ENCODE measurements around the gene RNF169. TPM values are rescaled to one million over a fixed set of nuclear protein-coding genes. Genes with fewer than 3 reads are reported as not detected.

The RNF169 gene
- total and polyA plus RNA-seq, 7 donors: 3.9 to 15.9 (median 14.0) TPM

DNA sequence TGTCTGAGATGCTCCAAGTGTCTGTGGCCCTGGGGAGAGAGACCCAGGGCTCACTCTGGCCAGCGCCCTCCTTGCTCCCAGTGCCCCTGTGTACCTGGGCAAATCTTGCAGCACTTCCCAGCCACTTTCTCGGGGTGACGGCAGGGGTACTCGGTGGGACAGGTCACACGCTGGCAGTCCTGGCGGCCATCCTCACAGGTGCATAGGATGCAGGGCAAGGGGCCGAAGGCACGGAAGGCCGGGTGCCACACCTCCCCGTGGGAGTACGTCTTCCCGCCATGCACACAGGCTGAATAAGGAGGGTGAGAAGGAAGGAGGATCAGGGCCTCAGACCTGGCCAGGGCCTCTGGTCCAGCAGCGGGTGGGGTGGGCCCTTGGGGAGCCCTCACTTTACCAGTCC, 45.4 kb upstream of the RNF169 start:
- 91 to 96% (median 93%) methylated on average over 13 of the region's 13 CpGs for WGBS, 3 donors
- TF ChIP-seq CTCF (IDR thresholded peaks at IDR 0.05): no peak
- H3K27ac ChIP-seq: no peak overlapping the region
- no peak overlapping the region for H3K4me3 ChIP-seq
- no peaks in the 10 kb centered on the region for H3K36me3 ChIP-seq (ENCODE audit: insufficient read depth in 1 of 2, low read depth in 1 of 2)
- H3K4me1 ChIP-seq: no peaks in the 10 kb centered on the region
- H3K27me3 ChIP-seq (ENCODE audit: insufficient read depth in 3 of 3, low read length in 2 of 3): peaks cover 0 to 2% (median 0%) of the 10 kb centered on the region in 3 donors
- DNase-seq (no peak), ATAC-seq (no peak)
- H3K9me3 ChIP-seq: no peaks in the 10 kb centered on the region
- intact Hi-C loops (cut with DNase I): no loop called here

- ATAC-seq: no peak
- 96 to 98% (median 98%) methylated on average over 3 of the region's 3 CpGs for WGBS, 3 donors
These were observed 41.5 kb upstream of the RNF169 start for GRCh38 chr11:74707182-74707581.

DNA sequence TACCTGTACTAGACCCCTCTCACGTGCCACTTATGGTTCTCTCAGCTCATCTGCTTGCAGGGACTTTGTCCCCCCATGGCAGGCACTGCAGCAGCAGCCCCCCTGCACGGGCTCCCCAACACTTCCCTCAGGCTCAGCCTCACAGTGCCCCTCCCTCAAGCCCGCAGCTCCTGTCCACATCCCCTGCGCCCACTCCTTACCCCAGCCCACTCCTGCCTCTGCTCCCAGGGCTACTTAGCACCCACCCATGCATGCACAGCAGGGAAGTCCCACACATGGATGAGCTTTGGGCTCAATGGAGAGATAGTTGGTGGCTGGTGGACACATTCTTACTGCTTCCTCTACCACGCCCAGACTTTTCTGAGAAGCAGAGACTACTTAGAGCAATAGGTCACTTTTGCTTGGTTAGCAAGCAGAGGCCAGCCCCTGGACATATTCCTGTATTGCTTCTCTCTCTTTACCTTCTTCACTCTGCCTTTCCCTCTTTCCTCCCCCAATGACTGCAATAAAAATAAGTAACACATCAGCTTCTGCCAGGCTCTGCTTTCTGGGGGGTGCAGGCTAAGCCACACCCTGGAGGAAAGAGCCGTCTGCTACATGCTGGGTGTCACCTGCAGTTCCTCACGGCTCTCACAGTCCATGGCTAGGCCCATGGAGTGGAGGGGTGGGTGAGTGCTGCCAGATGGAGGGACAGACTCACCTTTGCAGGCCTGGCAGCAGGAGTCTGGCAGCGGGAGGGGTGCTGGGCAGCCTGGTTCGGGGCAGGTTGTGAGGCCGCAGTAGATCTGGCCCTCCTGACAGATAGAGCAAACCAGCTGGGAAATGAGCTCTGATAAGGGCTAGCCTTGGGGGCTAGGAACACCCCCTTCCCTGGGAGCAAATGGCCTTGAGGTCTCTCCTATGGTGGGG, 40.8 kb upstream of the RNF169 start:
- intact Hi-C loops (cut with DNase I): no loop called here
- no peak for DNase-seq
- no peak for ATAC-seq

More at GRCh38 chr11:74707182-74707581, 41.5 kb upstream of the RNF169 start:
- DNase-seq: no peak
- intact Hi-C loops (cut with DNase I): no loop called here
- Histone ChIP-seq H3K4me3 (no peak overlapping the region), H3K9me3 (no peaks in the 10 kb centered on the region), H3K27me3 (ENCODE audit: insufficient read depth in 3 of 3, low read length in 2 of 3) (peaks cover 0 to 2% (median 0%) of the 10 kb centered on the region in 3 donors), H3K4me1 (no peaks in the 10 kb centered on the region), H3K36me3 (ENCODE audit: insufficient read depth in 1 of 2, low read depth in 1 of 2) (no peaks in the 10 kb centered on the region), H3K27ac (no peak overlapping the region)
- no peak for TF ChIP-seq CTCF (IDR thresholded peaks at IDR 0.05)

DNA sequence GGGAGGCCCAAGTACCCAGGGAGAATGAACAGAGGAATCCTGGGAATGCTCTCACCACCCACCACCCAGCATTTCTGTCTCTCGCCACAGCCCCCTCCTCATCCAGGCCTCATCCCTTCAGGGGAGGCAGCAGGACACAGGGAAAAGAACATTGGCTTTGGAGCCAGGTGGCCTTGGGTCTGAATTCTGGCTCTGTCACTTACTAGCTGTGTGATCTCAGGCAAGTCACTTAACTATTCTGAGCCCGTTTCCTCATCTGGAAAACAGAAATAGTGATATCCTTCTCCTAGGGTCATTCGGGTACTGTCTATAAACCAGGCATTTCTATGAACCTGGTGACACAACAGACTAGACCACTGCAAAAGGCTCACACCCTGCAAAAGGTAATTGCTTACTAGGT, 39.5 kb upstream of the RNF169 start:
- Histone ChIP-seq H3K27me3 (ENCODE audit: insufficient read depth in 3 of 3, low read length in 2 of 3) (peaks cover 0 to 3% (median 0%) of the 10 kb centered on the region in 3 donors), H3K36me3 (ENCODE audit: insufficient read depth in 1 of 2, low read depth in 1 of 2) (no peaks in the 10 kb centered on the region), H3K27ac (no peak overlapping the region), H3K4me3 (no peak overlapping the region), H3K4me1 (no peaks in the 10 kb centered on the region), H3K9me3 (no peaks in the 10 kb centered on the region)
- WGBS, 3 donors: 64 to 77% (median 65%) methylated on average over 3 of the region's 3 CpGs
- ATAC-seq: no peak
- intact Hi-C loops (cut with DNase I): no loop called here
- no peak for TF ChIP-seq CTCF (IDR thresholded peaks at IDR 0.05)
- no peak for DNase-seq

More for the DNA sequence above, 40.8 kb upstream of the RNF169 start:
- H3K4me1 ChIP-seq: no peaks in the 10 kb centered on the region
- no peak overlapping the region for H3K4me3 ChIP-seq
- no peaks in the 10 kb centered on the region for H3K9me3 ChIP-seq
- H3K36me3 ChIP-seq (ENCODE audit: insufficient read depth in 1 of 2, low read depth in 1 of 2): no peaks in the 10 kb centered on the region
- H3K27me3 ChIP-seq (ENCODE audit: insufficient read depth in 3 of 3, low read length in 2 of 3): peaks cover 0 to 3% (median 0%) of the 10 kb centered on the region in 3 donors
- no peak overlapping the region for H3K27ac ChIP-seq
- WGBS, 3 donors: 90 to 93% (median 93%) methylated on average over 10 of the region's 10 CpGs
- TF ChIP-seq CTCF (IDR thresholded peaks at IDR 0.05): no peak
